H9 (cell line): ENCODE data around the gene HLA-E. TPM values are rescaled to one million over a fixed set of nuclear protein-coding genes. Genes with fewer than 3 reads are reported as not detected.
A peak's percentile ranks its signal among the peaks of the same experiment; 100 is the strongest.

Experiments
- DNase-seq: peaks from one replicate; pipeline ENCODE4 v3.0.0-alpha.2; 2017
- H2AFZ ChIP-seq: one replicate; pipeline ENCODE4 v1.6.1; 2013; ENCODE audit warnings: mild to moderate bottlenecking, low read length, control low read depth, moderate library complexity
- H2AK5ac ChIP-seq: 2 replicates; pipeline ENCODE4 v1.6.1; 2013; ENCODE audit warnings: low read length, control low read depth, mixed read lengths; ENCODE audit not compliant: insufficient read length
- H2BK120ac ChIP-seq: one replicate; pipeline ENCODE4 v1.6.1; 2013; ENCODE audit warnings: low read depth, mild to moderate bottlenecking, low read length, control low read depth, inconsistent platforms; ENCODE audit not compliant: poor library complexity, severe bottlenecking
- H2BK12ac ChIP-seq: 2 replicates; pipeline ENCODE4 v1.6.1; 2013; ENCODE audit warnings: low read length, control low read depth, mixed read lengths, low read depth; ENCODE audit not compliant: insufficient read length
- H2BK15ac ChIP-seq: 2 replicates; pipeline ENCODE4 v1.6.1; 2013; ENCODE audit warnings: low read depth, low read length, control low read depth
- H2BK20ac ChIP-seq: one replicate; pipeline ENCODE4 v1.6.1; 2013; ENCODE audit warnings: low read depth, mild to moderate bottlenecking, low read length, control low read depth, inconsistent platforms; ENCODE audit not compliant: poor library complexity, severe bottlenecking
- H2BK5ac ChIP-seq: 2 replicates; pipeline ENCODE4 v1.6.1; 2013; ENCODE audit warnings: low read length, control low read depth, mixed read lengths; ENCODE audit not compliant: insufficient read length
- H3K14ac ChIP-seq: 2 replicates; pipeline ENCODE4 v1.6.1; 2013; ENCODE audit warnings: low read length, control low read depth; ENCODE audit not compliant: insufficient read depth
- H3K18ac ChIP-seq: 2 replicates; pipeline ENCODE4 v1.6.1; 2013; ENCODE audit warnings: low read depth, mild to moderate bottlenecking, mixed read lengths, low read length, control low read depth; ENCODE audit not compliant: insufficient read length
- H3K23ac ChIP-seq: 2 replicates; pipeline ENCODE4 v1.6.1; 2013; ENCODE audit warnings: low read length, control low read depth, mixed read lengths, low read depth; ENCODE audit not compliant: insufficient read length
- H3K23me2 ChIP-seq: 2 replicates; pipeline ENCODE4 v1.6.1; 2013; ENCODE audit warnings: low read depth, mild to moderate bottlenecking, mixed read lengths, low read length, control low read depth; ENCODE audit not compliant: insufficient read length, poor library complexity, severe bottlenecking
- H3K27ac ChIP-seq: 2 replicates; pipeline ENCODE4 v1.5.1; 2013; ENCODE audit warnings: low read length, control low read depth, mixed read lengths, low read depth; ENCODE audit not compliant: insufficient read length
- H3K27me3 ChIP-seq: 2 replicates; pipeline ENCODE4 v1.6.1; 2013; ENCODE audit warnings: low read length, control low read depth, inconsistent platforms; ENCODE audit not compliant: insufficient read depth
- H3K4ac ChIP-seq: 2 replicates; pipeline ENCODE4 v1.6.1; 2013; ENCODE audit warnings: low read depth, mild to moderate bottlenecking, control low read depth, inconsistent platforms, low read length, moderate library complexity
- H3K4me1 ChIP-seq: 2 replicates; pipeline ENCODE4 v1.6.1; 2013; ENCODE audit warnings: low read length, control low read depth, inconsistent platforms; ENCODE audit not compliant: insufficient read depth
- H3K4me2 ChIP-seq: 2 replicates; pipeline ENCODE4 v1.6.1; 2013; ENCODE audit warnings: low read length, control low read depth, mixed read lengths; ENCODE audit not compliant: insufficient read length, insufficient read depth
- H3K56ac ChIP-seq: 2 replicates; pipeline ENCODE4 v1.6.1; 2013; ENCODE audit warnings: low read depth, mild to moderate bottlenecking, mixed read lengths, low read length, control low read depth; ENCODE audit not compliant: insufficient read length
- H3K79me1 ChIP-seq: 2 replicates; pipeline ENCODE4 v1.6.1; 2013; ENCODE audit warnings: low read depth, mild to moderate bottlenecking, moderate library complexity, low read length, control low read depth, inconsistent platforms; ENCODE audit not compliant: insufficient read depth, poor library complexity, severe bottlenecking
- H3K79me2 ChIP-seq: 2 replicates; pipeline ENCODE4 v1.6.1; 2013; ENCODE audit warnings: low read length, control low read depth, inconsistent platforms; ENCODE audit not compliant: insufficient read depth
- H3K9ac ChIP-seq: 2 replicates; pipeline ENCODE4 v1.6.1; 2013; ENCODE audit warnings: low read length, control low read depth, mixed read lengths; ENCODE audit not compliant: insufficient read length; ENCODE audit errors: extremely low read depth
- H3K9me3 ChIP-seq: one replicate; pipeline ENCODE4 v1.6.1; 2013; ENCODE audit warnings: low read depth, low read length, inconsistent platforms; ENCODE audit not compliant: control insufficient read depth
- H3T11ph ChIP-seq: one replicate; pipeline ENCODE4 v1.6.1; 2013; ENCODE audit warnings: mild to moderate bottlenecking, low read length, control low read depth, inconsistent platforms
- H4K20me1 ChIP-seq: one replicate; pipeline ENCODE4 v1.6.1; 2013; ENCODE audit not compliant: control insufficient read depth, insufficient read length, insufficient read depth
- H4K5ac ChIP-seq: 2 replicates; pipeline ENCODE4 v1.6.1; 2013; ENCODE audit warnings: low read depth, mild to moderate bottlenecking, mixed read lengths, low read length, control low read depth; ENCODE audit not compliant: insufficient read length
- H4K8ac ChIP-seq: replicated peaks from 2 replicates; pipeline ENCODE4 v1.6.1; 2013; ENCODE audit warnings: low read length, control low read depth, mixed read lengths, low read depth; ENCODE audit not compliant: insufficient read length
- H4K91ac ChIP-seq: 2 replicates; pipeline ENCODE4 v1.6.1; 2013; ENCODE audit warnings: low read depth, mild to moderate bottlenecking, moderate library complexity, mixed read lengths, low read length, control low read depth; ENCODE audit not compliant: insufficient read length
- H3K27ac Mint-ChIP-seq, 3 experiments: 2 replicates in 2 of 3; 3 replicates in 1 of 3; pipeline ENCODE4 v1.8.0; 2020 to 2021; ENCODE audit warnings: mixed read lengths in 3 of 3, mild to moderate bottlenecking in 1 of 3, moderate library complexity in 1 of 3
- H3K27me3 Mint-ChIP-seq: 2 replicates; pipeline ENCODE4 v1.8.0; 2021; ENCODE audit warnings: low read depth, mild to moderate bottlenecking, moderate library complexity, mixed read lengths
- H3K36me3 Mint-ChIP-seq, 3 experiments: 2 replicates in 2 of 3; 3 replicates in 1 of 3; pipeline ENCODE4 v1.8.0; 2020 to 2021; ENCODE audit warnings: low read depth in 3 of 3, mixed read lengths in 3 of 3; ENCODE audit not compliant: insufficient read depth in 1 of 3
- H3K4me1 Mint-ChIP-seq, 2 experiments: 2 replicates each; pipeline ENCODE4 v1.8.0; 2020; ENCODE audit warnings: mixed read lengths in 2 of 2
- H3K4me3 Mint-ChIP-seq, 2 experiments: 2 replicates in 1 of 2; 3 replicates in 1 of 2; pipeline ENCODE4 v1.8.0; 2020 to 2021; ENCODE audit warnings: mild to moderate bottlenecking in 2 of 2, mixed read lengths in 2 of 2, moderate library complexity in 1 of 2
- H3K9me3 Mint-ChIP-seq, 2 experiments: 2 replicates in 1 of 2; 3 replicates in 1 of 2; pipeline ENCODE4 v1.8.0; 2020; ENCODE audit warnings: mild to moderate bottlenecking in 2 of 2, mixed read lengths in 2 of 2, moderate library complexity in 1 of 2
- WGBS: extraction: QIAGEN DNeasy Blood & Tissue Kit; methylation state at CpG from one replicate; pipeline ENCODE4 v1.1.7; 2013; ENCODE audit warnings: missing lambda C conversion rate, low lambda C conversion rate, mixed read lengths; ENCODE audit not compliant: insufficient read length; ENCODE audit errors: extremely low coverage; 5-methylcytosine and 5-hydroxymethylcytosine counted together
- total RNA-seq: library from RNA; stranded (reverse); gene quantifications from 2 replicates; pipeline ENCODE4 v1.2.1, GENCODE V29; 2021
- TF ChIP-seq, protein P1 (sequence below): fragments of 200-600 bp; sonication (generic); conservative IDR thresholded peaks from 3 replicates; pipeline ENCODE4 v1.8.0; 2021; ENCODE audit warnings: antibody characterized with exemption, mild to moderate bottlenecking

Gene HLA-E
- total RNA-seq, 1 experiment from 2014 or later: 28.1 TPM

DNA sequence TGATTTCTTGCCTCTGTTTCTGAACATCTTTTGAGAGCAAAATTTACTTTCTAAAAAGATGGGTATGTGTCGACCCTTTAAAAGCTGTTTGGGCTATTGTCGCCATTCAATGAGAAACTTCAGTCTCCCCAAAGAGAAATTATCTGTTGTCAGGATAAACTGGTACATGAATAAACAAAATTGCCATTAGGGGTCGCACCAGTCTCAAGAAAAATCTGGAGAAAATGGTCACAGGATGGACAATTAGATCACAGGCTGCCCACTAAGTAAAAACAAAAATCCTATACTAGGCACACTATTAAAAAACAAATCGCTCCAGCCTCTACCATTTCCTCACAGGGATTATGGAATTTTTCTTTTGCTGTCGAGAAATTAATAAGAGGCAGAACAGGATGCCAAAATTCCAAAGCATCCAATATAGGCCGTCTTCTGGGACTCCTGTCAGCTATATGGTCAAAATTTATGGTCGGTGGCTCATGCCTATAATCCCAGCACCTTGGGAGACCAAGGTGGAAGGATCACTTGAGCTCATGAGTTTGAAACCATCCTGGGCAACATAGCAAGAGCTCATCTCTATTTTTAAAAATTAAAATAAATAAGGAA is 5.5 kb upstream of the HLA-E start:
- Histone ChIP-seq H3K9ac (no peak overlapping the region), H4K20me1 (no peaks in the 10 kb centered on the region), H2BK5ac (no peak overlapping the region), H3T11ph (no peak overlapping the region), H4K8ac (no peak overlapping the region), H3K18ac (no peak overlapping the region), H3K9me3 (no peaks in the 10 kb centered on the region), H3K27ac (no peak overlapping the region), H2AFZ (no peak overlapping the region), H2BK12ac (no peak overlapping the region), H3K79me2 (no peaks in the 10 kb centered on the region), H2AK5ac (no peak overlapping the region), H3K27me3 (peaks cover 17% of the 10 kb centered on the region; the same call in 1 of the 2 replicates), H2BK20ac (no peak overlapping the region), H2BK120ac (no peak overlapping the region), H3K79me1 (no peaks in the 10 kb centered on the region), H3K23ac (no peak overlapping the region), H3K56ac (no peak overlapping the region), H3K4me1 (no peaks in the 10 kb centered on the region), H2BK15ac (no peak overlapping the region), H4K91ac (no peak overlapping the region), H3K4me2 (no peak overlapping the region), H3K14ac (no peak overlapping the region), H3K23me2 (peaks cover 2% of the 10 kb centered on the region), H4K5ac (no peak overlapping the region), H3K4ac (no peak overlapping the region)
- WGBS: no CpG with 5 or more reads among the region's 7 CpGs
- Mint-ChIP-seq H3K27ac (no peak overlapping the region), H3K9me3 (no peaks in the 10 kb centered on the region), H3K4me1 (peaks cover 13 to 14% of the 10 kb centered on the region in 2 experiments), H3K4me3 (no peak overlapping the region), H3K36me3 (no peaks in the 10 kb centered on the region), H3K27me3 (peaks cover 64% of the 10 kb centered on the region)
- DNase-seq: no peak
- TF ChIP-seq, protein P1, sequence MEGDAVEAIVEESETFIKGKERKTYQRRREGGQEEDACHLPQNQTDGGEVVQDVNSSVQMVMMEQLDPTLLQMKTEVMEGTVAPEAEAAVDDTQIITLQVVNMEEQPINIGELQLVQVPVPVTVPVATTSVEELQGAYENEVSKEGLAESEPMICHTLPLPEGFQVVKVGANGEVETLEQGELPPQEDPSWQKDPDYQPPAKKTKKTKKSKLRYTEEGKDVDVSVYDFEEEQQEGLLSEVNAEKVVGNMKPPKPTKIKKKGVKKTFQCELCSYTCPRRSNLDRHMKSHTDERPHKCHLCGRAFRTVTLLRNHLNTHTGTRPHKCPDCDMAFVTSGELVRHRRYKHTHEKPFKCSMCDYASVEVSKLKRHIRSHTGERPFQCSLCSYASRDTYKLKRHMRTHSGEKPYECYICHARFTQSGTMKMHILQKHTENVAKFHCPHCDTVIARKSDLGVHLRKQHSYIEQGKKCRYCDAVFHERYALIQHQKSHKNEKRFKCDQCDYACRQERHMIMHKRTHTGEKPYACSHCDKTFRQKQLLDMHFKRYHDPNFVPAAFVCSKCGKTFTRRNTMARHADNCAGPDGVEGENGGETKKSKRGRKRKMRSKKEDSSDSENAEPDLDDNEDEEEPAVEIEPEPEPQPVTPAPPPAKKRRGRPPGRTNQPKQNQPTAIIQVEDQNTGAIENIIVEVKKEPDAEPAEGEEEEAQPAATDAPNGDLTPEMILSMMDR: peak; percentile 68
